Fibroblast of peridontal ligament (primary cell): ENCODE data around the gene FYCO1.

Experiments
- DNase-seq: peaks from one replicate; pipeline ENCODE4 v3.0.0-alpha.2; 2010; ENCODE audit errors: extremely low read depth

The FYCO1 gene

GRCh38 chr3:45887285-45887684 lies 108.3 kb downstream of the FYCO1 start:
- no peak for DNase-seq

GRCh38 chr3:45885979-45886705 lies 109.5 kb downstream of the FYCO1 start, which contains the start of gene CCR9:
Gene CCR9, plus strand, starts transcription at chr3:45886543. Its CDS starts 8,391 bp downstream, at chr3:45894934.
- no peak for DNase-seq

- DNase-seq = no peak
These were observed 111.0 kb downstream of the FYCO1 start for GRCh38 chr3:45884368-45885201.

- no peak for DNase-seq
These were observed 114.3 kb downstream of the FYCO1 start for GRCh38 chr3:45881078-45882022.

- DNase-seq = no peak
These were observed 114.9 kb downstream of the FYCO1 start for GRCh38 chr3:45880725-45881077.

GRCh38 chr3:45878124-45878523 lies 117.5 kb downstream of the FYCO1 start:
- no peak for DNase-seq

- no peak for DNase-seq
These were observed 120.8 kb downstream of the FYCO1 start for GRCh38 chr3:45874677-45875346.

GRCh38 chr3:45873638-45874037 lies 122.0 kb downstream of the FYCO1 start:
- no peak for DNase-seq

- DNase-seq = no peak
These were observed 122.6 kb downstream of the FYCO1 start for GRCh38 chr3:45873036-45873435.

GRCh38 chr3:45872569-45872968 lies 123.1 kb downstream of the FYCO1 start:
- DNase-seq = no peak

- no peak for DNase-seq
These were observed 123.8 kb downstream of the FYCO1 start for GRCh38 chr3:45871780-45872179.

- DNase-seq = no peak
These were observed 125.5 kb downstream of the FYCO1 start for GRCh38 chr3:45870099-45870498.

- DNase-seq = no peak
These were observed 126.0 kb downstream of the FYCO1 start for GRCh38 chr3:45869638-45870037.

GRCh38 chr3:45868650-45869049 lies 127.0 kb downstream of the FYCO1 start:
- no peak for DNase-seq

GRCh38 chr3:45868213-45868612 lies 127.4 kb downstream of the FYCO1 start:
- no peak for DNase-seq
